ENCODE measurements around the gene RAB30.

GRCh38 chr11:83092488-83093384 is 21.0 kb upstream of the RAB30 start:
- no peak for TF ChIP-seq CTCF (IDR thresholded peaks at IDR 0.05)
- peak in 1 of 2 donors; percentile 13 for TF ChIP-seq POLR2A (IDR thresholded peaks at IDR 0.05)
